WTC11 (cell line): ENCODE results near the gene UFSP2. TPM values are rescaled to one million over a fixed set of nuclear protein-coding genes. Genes with fewer than 3 reads are reported as not detected.

ENCODE experiments used
- ATAC-seq: fragments of 200-7000 bp; cut with Tn5 transposase; 2 replicates; pipeline ENCODE4 v1.10.0; 2021; ENCODE audit warnings: mild to moderate bottlenecking, moderate library complexity
- CTCF ChIA-PET: fragments of 300-600 bp; sonication (Branson Sonifier 250); formaldehyde crosslinking; loops from one replicate; lab custom pipeline; 2021; ENCODE audit warnings: antibody characterized with exemption; lab: Charles Lee
- POLR2A ChIA-PET: fragments of 350-600 bp; sonication (Branson Sonifier 250); formaldehyde crosslinking; loops from one replicate; lab custom pipeline; 2021; ENCODE audit warnings: antibody characterized with exemption; lab: Charles Lee
- DNase-seq: peaks from one replicate; pipeline ENCODE4 v3.0.0; 2021; ENCODE audit warnings: low spot score
- H3K27ac Mint-ChIP-seq: 2 replicates; pipeline ENCODE4 v1.8.0; 2021; ENCODE audit warnings: mixed read lengths
- H3K27me3 Mint-ChIP-seq: 2 replicates; pipeline ENCODE4 v1.8.0; 2021; ENCODE audit warnings: low read depth, mild to moderate bottlenecking, moderate library complexity, mixed read lengths
- H3K36me3 Mint-ChIP-seq: 2 replicates; pipeline ENCODE4 v1.8.0; 2021; ENCODE audit warnings: mixed read lengths
- H3K4me1 Mint-ChIP-seq: 2 replicates; pipeline ENCODE4 v1.8.0; 2022; ENCODE audit warnings: mixed read lengths
- H3K4me3 Mint-ChIP-seq: 2 replicates; pipeline ENCODE4 v1.8.0; 2021; ENCODE audit warnings: mild to moderate bottlenecking, moderate library complexity, mixed read lengths
- H3K9me3 Mint-ChIP-seq: 2 replicates; pipeline ENCODE4 v1.8.0; 2021; ENCODE audit warnings: mixed read lengths
- ATF6 ChIP-seq: sonication (generic); formaldehyde crosslinking; IDR thresholded peaks from 2 replicates; pipeline ENCODE4 v1.8.1; 2023; ENCODE audit warnings: mild to moderate bottlenecking, missing genetic modification reagents
- ESRRA ChIP-seq: sonication (generic); formaldehyde crosslinking; IDR thresholded peaks from 2 replicates; pipeline ENCODE4 v1.8.1; 2022; ENCODE audit warnings: mild to moderate bottlenecking, missing genetic modification reagents, borderline replicate concordance
- FOXP1 ChIP-seq: sonication (generic); formaldehyde crosslinking; IDR thresholded peaks from 2 replicates; pipeline ENCODE4 v1.8.0; 2022; ENCODE audit warnings: missing genetic modification reagents, mild to moderate bottlenecking, moderate library complexity, borderline replicate concordance
- FOXP4 ChIP-seq: sonication (generic); formaldehyde crosslinking; IDR thresholded peaks from 2 replicates; pipeline ENCODE4 v1.8.0; 2022; ENCODE audit warnings: mild to moderate bottlenecking, missing genetic modification reagents
- GRHL2 ChIP-seq: fragments of 250-450 bp; sonication (Bioruptor Pico); IDR thresholded peaks from 2 replicates; pipeline ENCODE4 v1.8.0; 2022; ENCODE audit warnings: mild to moderate bottlenecking, moderate library complexity; ENCODE audit not compliant: insufficient replicate concordance, severe bottlenecking
- NFYB ChIP-seq: sonication (generic); formaldehyde crosslinking; conservative IDR thresholded peaks from 2 replicates; pipeline ENCODE4 v1.8.0; 2022; ENCODE audit warnings: low read depth, missing genetic modification reagents
- NR2C2 ChIP-seq: sonication (generic); formaldehyde crosslinking; IDR thresholded peaks from 2 replicates; pipeline ENCODE4 v1.8.0; 2022; ENCODE audit warnings: mild to moderate bottlenecking, missing genetic modification reagents
- PREB ChIP-seq: sonication (generic); formaldehyde crosslinking; IDR thresholded peaks from 2 replicates; pipeline ENCODE4 v1.8.1; 2022; ENCODE audit warnings: mild to moderate bottlenecking, missing genetic modification reagents, moderate library complexity, borderline replicate concordance
- SMAD3 ChIP-seq: sonication (generic); formaldehyde crosslinking; IDR thresholded peaks from 2 replicates; pipeline ENCODE4 v1.8.0; 2022; ENCODE audit warnings: missing genetic modification reagents, mild to moderate bottlenecking, borderline replicate concordance
- TCF7 ChIP-seq: sonication (generic); formaldehyde crosslinking; IDR thresholded peaks from 2 replicates; pipeline ENCODE4 v1.8.0; 2022; ENCODE audit warnings: mild to moderate bottlenecking, low read depth, missing genetic modification reagents, moderate library complexity
- USF2 ChIP-seq: sonication (generic); formaldehyde crosslinking; IDR thresholded peaks from 2 replicates; pipeline ENCODE4 v1.8.1; 2023; ENCODE audit warnings: mild to moderate bottlenecking, missing genetic modification reagents, moderate library complexity
- ZMAT4 ChIP-seq: fragments of 250-450 bp; sonication (Bioruptor Pico); IDR thresholded peaks from 2 replicates; pipeline ENCODE4 v1.9.0; 2021; ENCODE audit warnings: mild to moderate bottlenecking
- ZNF423 ChIP-seq: fragments of 250-450 bp; sonication (Bioruptor Pico); IDR thresholded peaks from 2 replicates; pipeline ENCODE4 v2.1.2; 2022; ENCODE audit warnings: mild to moderate bottlenecking, moderate library complexity
- total RNA-seq: library from RNA; stranded (reverse); gene quantifications from 3 replicates; pipeline ENCODE4 v1.2.3, GENCODE V29; 2021

The UFSP2 gene
- total RNA-seq, 1 experiment from 2014 or later, result 30.8 TPM

GRCh38 chr4:185463541-185463940 is 37.8 kb upstream of the UFSP2 start (continued):
- TF ChIP-seq PREB (CRISPR knock-in tag), result no peak
- no peak for TF ChIP-seq SMAD3 (CRISPR knock-in tag)
- no peak for TF ChIP-seq ATF6
- no peak for TF ChIP-seq FOXP1
- no peak for TF ChIP-seq NFYB (CRISPR knock-in tag)

GRCh38 chr4:185461565-185461964 is 35.8 kb upstream of the UFSP2 start:
- H3K4me3 Mint-ChIP-seq, result no peak overlapping the region
- no peak overlapping the region for H3K27ac Mint-ChIP-seq
- POLR2A ChIA-PET, result no interaction called here
- ATAC-seq, result peak; percentile 38
- no peaks in the 10 kb centered on the region for H3K9me3 Mint-ChIP-seq
- peaks cover 5% of the 10 kb centered on the region; the same call in 1 of the 2 replicates for H3K27me3 Mint-ChIP-seq
- CTCF ChIA-PET, result no interaction called here
- H3K36me3 Mint-ChIP-seq, result no peaks in the 10 kb centered on the region
- peaks cover 30% of the 10 kb centered on the region for H3K4me1 Mint-ChIP-seq
- no peak for DNase-seq
- TF ChIP-seq GRHL2 (CRISPR knock-in tag), result no peak
- no peak for TF ChIP-seq TCF7 (CRISPR knock-in tag)
- peak; percentile 51; the same call in 1 of the 2 replicates for TF ChIP-seq USF2 (CRISPR knock-in tag)
- TF ChIP-seq NFYB (CRISPR knock-in tag), result peak; percentile 67

- Mint-ChIP-seq H3K9me3 (no peaks in the 10 kb centered on the region), H3K4me1 (peaks cover 8% of the 10 kb centered on the region), H3K27me3 (no peaks in the 10 kb centered on the region), H3K36me3 (no peaks in the 10 kb centered on the region), H3K27ac (no peak overlapping the region), H3K4me3 (no peak overlapping the region)
- ChIA-PET POLR2A (no interaction called here), CTCF (interaction anchor here (0.6 to 1.3 kb wide), 9 partner anchors 13 to 581 kb away, joined by 3 to 5 read pairs (median 3); no protein-coding TSS in a partner anchor)
- TF ChIP-seq NR2C2 (CRISPR knock-in tag) (no peak), FOXP1 (no peak), FOXP4 (no peak)
- DNase-seq (no peak), ATAC-seq (peak; percentile 96)
These were observed 31.4 kb upstream of the UFSP2 start for GRCh38 chr4:185457136-185457535.

- TF ChIP-seq ZMAT4 (CRISPR knock-in tag), result no peak
- no peak for TF ChIP-seq ZNF423
- no peak for TF ChIP-seq ESRRA (CRISPR knock-in tag)
- H3K4me3 Mint-ChIP-seq, result no peak overlapping the region
- H3K27me3 Mint-ChIP-seq, result no peaks in the 10 kb centered on the region
- peaks cover 8% of the 10 kb centered on the region for H3K4me1 Mint-ChIP-seq
- H3K36me3 Mint-ChIP-seq, result no peaks in the 10 kb centered on the region
- H3K9me3 Mint-ChIP-seq, result no peaks in the 10 kb centered on the region
- POLR2A ChIA-PET, result no interaction called here
- CTCF ChIA-PET, result interaction anchor here (1.0 kb wide), 1 partner anchor 16 kb away, joined by 3 read pairs; no protein-coding TSS in a partner anchor
- DNase-seq (no peak), ATAC-seq (no peak)
- no peak overlapping the region for H3K27ac Mint-ChIP-seq
These were observed 30.4 kb upstream of the UFSP2 start for GRCh38 chr4:185456131-185456530.
